ENCODE data around the gene PGD. TPM values are rescaled to one million over a fixed set of nuclear protein-coding genes. Genes with fewer than 3 reads are reported as not detected.
A peak's percentile ranks its signal among the peaks of the same experiment; 100 is the strongest.

PGD gene
- total RNA-seq, 1 donor: 142 TPM

DNA sequence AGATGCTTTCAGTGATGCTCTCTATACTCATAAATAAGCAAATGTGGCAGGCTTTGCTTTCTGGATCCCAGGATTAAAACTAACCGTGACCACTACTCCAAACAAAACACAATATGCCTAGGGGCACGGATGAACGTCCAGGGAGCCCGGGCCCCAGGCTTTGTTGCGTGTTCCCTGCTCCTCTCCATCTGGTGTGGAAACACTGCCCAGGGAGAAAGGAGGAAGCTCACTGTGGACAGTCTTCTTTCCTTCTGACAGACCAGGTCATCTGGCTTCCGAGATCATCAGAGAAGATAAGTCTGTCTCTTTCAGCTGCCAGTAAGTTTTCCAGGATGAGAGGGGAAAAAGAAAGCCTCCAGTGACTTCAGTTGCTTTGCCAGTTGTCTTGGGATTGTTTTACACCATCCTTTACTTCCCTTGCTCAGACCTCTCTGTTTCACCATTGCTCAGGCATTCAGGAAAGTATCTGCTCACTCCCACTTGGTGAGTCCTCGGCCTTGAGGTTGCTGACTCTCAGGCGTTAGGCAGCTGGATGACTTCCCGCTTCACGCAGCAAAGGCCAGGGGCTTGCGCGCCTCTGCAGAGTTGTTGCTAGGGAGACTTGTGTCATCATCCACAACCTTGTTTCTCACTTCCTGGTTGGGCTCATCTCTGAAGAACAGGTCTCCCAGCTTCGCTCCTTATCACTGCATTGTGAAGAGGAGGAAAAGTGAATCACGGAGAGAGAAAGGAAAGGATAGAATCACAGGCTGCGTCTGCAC is 20.6 kb upstream of the PGD start:
- Histone ChIP-seq H3K36me3 (ENCODE audit: insufficient read depth, low read length) (peaks cover 22% of the 10 kb centered on the region), H2AFZ (ENCODE audit: low read length) (no peak overlapping the region), H3K27me3 (ENCODE audit: insufficient read depth, low read length) (no peaks in the 10 kb centered on the region), H3K4me1 (ENCODE audit: insufficient read depth, low read length) (peaks cover 17% of the 10 kb centered on the region), H4K20me1 (ENCODE audit: insufficient read depth, low read length) (no peaks in the 10 kb centered on the region), H3K4me2 (ENCODE audit: insufficient read depth, low read length) (no peak overlapping the region), H3K9me3 (ENCODE audit: low read depth, low read length) (no peaks in the 10 kb centered on the region), H3K27ac (ENCODE audit: low read depth, low read length) (peak overlapping the region; percentile 88), H3K79me2 (ENCODE audit: insufficient read depth, low read length) (no peaks in the 10 kb centered on the region), H3K4me3 (ENCODE audit: insufficient read depth, low read length) (no peak overlapping the region)
- DNase-seq (ENCODE audit: insufficient read length, low spot score, missing footprints): no peak
- TF ChIP-seq CTCF (IDR thresholded peaks at IDR 0.05; ENCODE audit: extremely low read depth, low read depth, low read length): no peak

DNA sequence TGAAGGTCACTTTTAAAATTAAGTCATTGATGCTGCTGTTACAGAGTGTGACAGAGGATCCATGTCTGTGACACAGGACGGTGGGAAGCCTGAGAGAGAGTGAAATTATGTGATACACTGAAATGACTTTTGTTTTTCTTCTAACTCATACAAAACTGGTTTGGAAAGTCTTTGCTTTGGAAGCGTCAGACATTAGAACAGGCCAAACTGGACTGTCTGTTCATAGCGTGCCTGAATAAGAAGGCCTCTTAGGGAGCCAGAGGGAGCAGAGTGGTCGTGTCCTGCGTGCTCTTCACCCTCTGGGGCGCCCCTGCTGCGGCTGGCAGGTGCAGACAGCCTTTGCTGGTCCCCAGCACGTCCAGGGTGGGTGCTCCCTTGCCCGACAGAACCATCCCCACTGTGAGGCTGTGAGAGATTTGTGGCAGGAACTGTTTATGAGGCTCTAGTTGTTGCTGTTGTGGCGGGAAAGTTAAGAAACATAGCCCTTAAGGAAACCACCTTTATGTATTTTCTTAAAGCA is 19.7 kb upstream of the PGD start:
- TF ChIP-seq CTCF (IDR thresholded peaks at IDR 0.05; ENCODE audit: extremely low read depth, low read depth, low read length): no peak
- H3K79me2 ChIP-seq (ENCODE audit: insufficient read depth, low read length): no peaks in the 10 kb centered on the region
- no peak overlapping the region for H3K4me3 ChIP-seq (ENCODE audit: insufficient read depth, low read length)
- no peaks in the 10 kb centered on the region for H3K27me3 ChIP-seq (ENCODE audit: insufficient read depth, low read length)
- no peak overlapping the region for H2AFZ ChIP-seq (ENCODE audit: low read length)
- H3K4me1 ChIP-seq (ENCODE audit: insufficient read depth, low read length): peaks cover 17% of the 10 kb centered on the region
- no peak for DNase-seq (ENCODE audit: insufficient read length, low spot score, missing footprints)
- H3K9me3 ChIP-seq (ENCODE audit: low read depth, low read length): no peaks in the 10 kb centered on the region
- H3K27ac ChIP-seq (ENCODE audit: low read depth, low read length): peak overlapping the region; percentile 13
- H3K36me3 ChIP-seq (ENCODE audit: insufficient read depth, low read length): peaks cover 15% of the 10 kb centered on the region
- no peaks in the 10 kb centered on the region for H4K20me1 ChIP-seq (ENCODE audit: insufficient read depth, low read length)
- no peak overlapping the region for H3K4me2 ChIP-seq (ENCODE audit: insufficient read depth, low read length)

DNA sequence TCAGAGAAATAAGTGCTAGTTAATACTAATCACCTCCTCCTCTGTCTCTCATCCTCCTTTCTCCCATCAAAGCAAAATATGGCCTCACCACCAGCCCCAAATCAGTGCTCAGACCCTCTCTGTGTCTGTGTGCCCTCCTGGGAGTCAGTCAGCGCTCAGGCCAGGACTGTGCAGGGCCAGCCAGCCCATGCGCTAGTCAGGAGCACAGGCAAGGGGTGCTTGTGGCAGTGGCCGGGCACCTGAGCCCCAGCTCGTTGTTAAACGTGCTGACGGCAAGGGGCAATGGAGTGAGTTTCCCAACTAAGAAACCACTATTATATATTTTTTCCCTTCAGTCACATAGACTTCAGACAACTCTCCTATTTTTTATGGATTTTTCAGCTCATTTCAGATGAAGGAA is 19.2 kb upstream of the PGD start:
- Histone ChIP-seq H3K4me3 (ENCODE audit: insufficient read depth, low read length) (no peak overlapping the region), H3K4me1 (ENCODE audit: insufficient read depth, low read length) (peaks cover 17% of the 10 kb centered on the region), H3K36me3 (ENCODE audit: insufficient read depth, low read length) (peaks cover 15% of the 10 kb centered on the region), H2AFZ (ENCODE audit: low read length) (no peak overlapping the region), H3K9me3 (ENCODE audit: low read depth, low read length) (no peaks in the 10 kb centered on the region), H3K27me3 (ENCODE audit: insufficient read depth, low read length) (no peaks in the 10 kb centered on the region), H3K27ac (ENCODE audit: low read depth, low read length) (peak overlapping the region; percentile 81), H3K79me2 (ENCODE audit: insufficient read depth, low read length) (no peaks in the 10 kb centered on the region), H4K20me1 (ENCODE audit: insufficient read depth, low read length) (no peaks in the 10 kb centered on the region), H3K4me2 (ENCODE audit: insufficient read depth, low read length) (no peak overlapping the region)
- no peak for TF ChIP-seq CTCF (IDR thresholded peaks at IDR 0.05; ENCODE audit: extremely low read depth, low read depth, low read length)
- DNase-seq (ENCODE audit: insufficient read length, low spot score, missing footprints): no peak

DNA sequence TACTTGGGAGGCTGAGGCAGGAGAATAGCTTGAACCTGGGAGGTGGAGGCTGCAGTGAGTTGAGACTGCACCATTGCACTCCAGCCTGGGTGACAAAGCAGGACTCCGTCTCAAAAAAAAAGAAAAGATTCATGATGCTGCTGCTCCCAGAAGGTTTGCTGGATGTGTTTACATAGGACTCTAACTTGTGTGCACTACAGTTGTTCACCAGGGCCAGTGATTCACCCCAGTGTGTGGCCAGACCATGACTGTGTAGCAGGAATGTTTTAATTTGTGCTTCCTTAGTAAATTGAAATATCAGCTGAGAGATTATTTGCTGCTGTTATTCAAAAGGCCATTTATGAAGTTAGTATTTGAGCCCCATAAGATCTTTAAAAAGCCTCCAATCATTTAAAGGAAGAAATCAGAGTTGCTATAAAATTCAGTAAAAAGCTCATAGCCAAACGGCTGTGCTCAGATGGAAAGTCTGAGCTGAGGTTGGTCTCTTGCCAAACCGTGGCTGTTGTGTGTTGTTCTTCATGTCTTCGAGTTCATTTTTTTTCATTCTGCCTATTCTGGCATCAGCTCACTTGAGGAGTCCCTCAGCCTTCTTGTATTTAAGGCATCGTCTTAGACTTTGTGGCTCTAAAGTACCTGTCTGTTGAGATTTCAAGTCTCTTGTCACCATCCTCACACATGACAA is 18.1 kb upstream of the PGD start:
- Histone ChIP-seq H3K9me3 (ENCODE audit: low read depth, low read length) (no peaks in the 10 kb centered on the region), H3K36me3 (ENCODE audit: insufficient read depth, low read length) (peaks cover 15% of the 10 kb centered on the region), H3K4me1 (ENCODE audit: insufficient read depth, low read length) (peaks cover 17% of the 10 kb centered on the region), H3K4me2 (ENCODE audit: insufficient read depth, low read length) (peak overlapping the region; percentile 69), H3K27me3 (ENCODE audit: insufficient read depth, low read length) (no peaks in the 10 kb centered on the region), H4K20me1 (ENCODE audit: insufficient read depth, low read length) (no peaks in the 10 kb centered on the region), H3K27ac (ENCODE audit: low read depth, low read length) (peak overlapping the region; percentile 81), H3K4me3 (ENCODE audit: insufficient read depth, low read length) (no peak overlapping the region), H2AFZ (ENCODE audit: low read length) (no peak overlapping the region), H3K79me2 (ENCODE audit: insufficient read depth, low read length) (no peaks in the 10 kb centered on the region)
- peak; percentile 97 for DNase-seq (ENCODE audit: insufficient read length, low spot score, missing footprints)
- no peak for TF ChIP-seq CTCF (IDR thresholded peaks at IDR 0.05; ENCODE audit: extremely low read depth, low read depth, low read length)

All from osteoblast (primary cell).